Fibroblast of pulmonary artery (primary cell): Measurements from ENCODE around the gene PRRT1B.

ENCODE experiments used
- DNase-seq: peaks from one replicate; pipeline ENCODE4 v3.0.0-alpha.2; 2010; ENCODE audit warnings: low read depth
- H3K4me3 ChIP-seq: replicated peaks from 2 replicates; pipeline ENCODE4 v1.5.1; 2011; ENCODE audit warnings: low read depth, mild to moderate bottlenecking, control low read depth, low read length, moderate library complexity
- TF ChIP-seq, protein P1 (sequence below): IDR thresholded peaks from 2 replicates; pipeline ENCODE4 v1.5.1; 2011; ENCODE audit warnings: mild to moderate bottlenecking, control low read depth, low read length, inconsistent platforms; ENCODE audit errors: missing control alignments

Gene PRRT1B

DNA sequence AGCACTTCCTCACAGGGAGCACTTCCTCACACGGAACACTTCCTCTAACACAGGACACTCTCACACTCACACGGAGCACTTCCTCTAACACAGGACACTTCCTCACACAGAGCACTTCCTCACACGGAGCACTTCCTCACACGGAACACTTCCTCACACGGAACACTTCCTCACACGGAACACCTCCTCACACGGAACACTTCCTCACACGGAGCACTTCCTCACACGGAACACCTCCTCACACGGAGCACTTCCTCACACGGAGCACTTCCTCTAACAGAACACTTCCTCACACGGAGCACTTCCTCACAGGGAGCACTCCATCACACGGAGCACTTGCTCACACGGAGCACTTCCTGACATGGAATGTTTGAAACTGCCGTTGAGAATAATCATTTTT lies 29.2 kb upstream of the PRRT1B start:
- no peak overlapping the region for H3K4me3 ChIP-seq
- TF ChIP-seq, protein P1, sequence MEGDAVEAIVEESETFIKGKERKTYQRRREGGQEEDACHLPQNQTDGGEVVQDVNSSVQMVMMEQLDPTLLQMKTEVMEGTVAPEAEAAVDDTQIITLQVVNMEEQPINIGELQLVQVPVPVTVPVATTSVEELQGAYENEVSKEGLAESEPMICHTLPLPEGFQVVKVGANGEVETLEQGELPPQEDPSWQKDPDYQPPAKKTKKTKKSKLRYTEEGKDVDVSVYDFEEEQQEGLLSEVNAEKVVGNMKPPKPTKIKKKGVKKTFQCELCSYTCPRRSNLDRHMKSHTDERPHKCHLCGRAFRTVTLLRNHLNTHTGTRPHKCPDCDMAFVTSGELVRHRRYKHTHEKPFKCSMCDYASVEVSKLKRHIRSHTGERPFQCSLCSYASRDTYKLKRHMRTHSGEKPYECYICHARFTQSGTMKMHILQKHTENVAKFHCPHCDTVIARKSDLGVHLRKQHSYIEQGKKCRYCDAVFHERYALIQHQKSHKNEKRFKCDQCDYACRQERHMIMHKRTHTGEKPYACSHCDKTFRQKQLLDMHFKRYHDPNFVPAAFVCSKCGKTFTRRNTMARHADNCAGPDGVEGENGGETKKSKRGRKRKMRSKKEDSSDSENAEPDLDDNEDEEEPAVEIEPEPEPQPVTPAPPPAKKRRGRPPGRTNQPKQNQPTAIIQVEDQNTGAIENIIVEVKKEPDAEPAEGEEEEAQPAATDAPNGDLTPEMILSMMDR = no peak
- DNase-seq = no peak

DNA sequence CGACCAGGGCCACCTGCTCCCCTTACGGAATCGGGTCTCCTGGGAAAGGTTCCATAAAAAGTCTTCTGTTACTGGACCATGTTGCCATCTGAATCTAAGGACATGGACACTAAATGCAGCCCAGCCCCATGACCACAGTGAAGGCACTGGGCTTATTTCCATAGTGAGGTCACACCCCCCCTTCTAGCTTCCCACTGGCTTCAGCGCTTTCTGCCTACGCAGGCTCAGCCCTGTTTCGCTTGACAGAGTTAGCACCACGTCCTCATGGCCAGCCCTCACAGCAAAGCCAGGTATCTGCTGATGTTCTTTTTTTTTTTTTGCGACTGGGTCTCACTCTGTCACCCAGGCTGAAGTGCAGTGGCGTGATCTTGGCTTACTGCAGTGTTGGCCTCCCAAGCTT lies 28.4 kb upstream of the PRRT1B start:
- TF ChIP-seq, protein P1 = no peak
- no peak overlapping the region for H3K4me3 ChIP-seq
- no peak for DNase-seq

DNA sequence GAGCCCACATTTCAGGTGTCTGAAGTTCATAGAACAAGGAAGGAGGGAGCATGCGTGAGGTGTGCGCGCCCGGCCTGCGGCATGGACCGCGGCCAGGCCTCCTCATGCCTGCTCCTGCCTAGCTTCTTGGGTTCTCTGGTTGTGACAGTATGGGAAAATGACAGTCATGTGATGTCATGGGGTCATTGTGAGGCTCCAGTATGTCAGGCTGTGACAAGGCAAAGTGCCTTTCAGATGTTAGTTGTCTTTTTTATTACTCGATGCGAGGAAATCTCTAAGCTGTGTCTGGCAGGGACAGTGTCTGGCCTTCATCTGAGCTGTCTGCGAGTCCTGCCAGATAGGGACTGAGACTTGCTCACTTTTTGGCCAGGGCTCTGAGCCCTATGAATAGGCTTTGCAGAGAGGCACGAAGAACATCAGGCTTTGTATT lies 27.5 kb upstream of the PRRT1B start:
- no peak for DNase-seq
- H3K4me3 ChIP-seq = no peak overlapping the region
- TF ChIP-seq, protein P1 = no peak

DNA sequence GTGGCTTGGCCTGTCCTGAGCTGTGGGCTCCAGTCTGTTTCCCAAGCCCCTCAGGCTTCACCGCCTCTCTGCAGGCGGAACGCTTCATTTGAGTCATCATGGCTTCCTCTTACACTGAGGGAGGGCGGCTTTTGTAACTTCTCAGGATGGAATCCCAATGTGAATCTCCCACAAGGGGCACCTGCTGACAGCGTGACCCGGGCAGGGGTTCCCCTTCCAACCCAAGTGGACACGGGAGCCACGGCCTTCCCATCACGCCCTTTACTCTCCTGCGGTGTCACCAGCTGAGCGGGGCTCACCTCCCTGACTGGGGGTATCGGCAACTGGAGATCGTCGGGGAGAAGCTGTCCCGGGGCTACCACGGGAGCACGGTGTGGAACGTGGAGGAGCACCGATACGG lies 26.8 kb upstream of the PRRT1B start:
- no peak for DNase-seq
- no peak overlapping the region for H3K4me3 ChIP-seq
- TF ChIP-seq, protein P1 = no peak

DNA sequence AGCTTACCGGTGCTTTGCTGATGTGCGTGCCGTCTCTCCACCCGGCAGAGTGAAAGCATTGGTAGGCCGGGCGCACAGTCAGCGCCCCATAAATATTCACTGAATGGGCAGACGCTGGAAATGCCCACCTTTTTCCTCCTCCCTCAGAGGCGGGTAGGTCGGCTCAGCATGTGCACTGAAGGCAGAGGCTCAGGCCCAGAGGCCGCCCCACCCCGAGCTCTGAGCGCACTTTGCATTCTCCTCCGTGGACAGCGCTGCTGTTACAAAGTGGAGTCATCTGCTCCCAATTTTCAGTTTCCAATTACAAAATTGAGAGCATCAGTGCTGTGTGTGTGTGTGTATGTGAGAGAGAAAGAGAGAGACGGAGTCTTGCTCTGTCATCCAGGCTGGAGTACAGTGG lies 24.8 kb upstream of the PRRT1B start:
- TF ChIP-seq, protein P1 = no peak
- no peak for DNase-seq
- H3K4me3 ChIP-seq = no peak overlapping the region

DNA sequence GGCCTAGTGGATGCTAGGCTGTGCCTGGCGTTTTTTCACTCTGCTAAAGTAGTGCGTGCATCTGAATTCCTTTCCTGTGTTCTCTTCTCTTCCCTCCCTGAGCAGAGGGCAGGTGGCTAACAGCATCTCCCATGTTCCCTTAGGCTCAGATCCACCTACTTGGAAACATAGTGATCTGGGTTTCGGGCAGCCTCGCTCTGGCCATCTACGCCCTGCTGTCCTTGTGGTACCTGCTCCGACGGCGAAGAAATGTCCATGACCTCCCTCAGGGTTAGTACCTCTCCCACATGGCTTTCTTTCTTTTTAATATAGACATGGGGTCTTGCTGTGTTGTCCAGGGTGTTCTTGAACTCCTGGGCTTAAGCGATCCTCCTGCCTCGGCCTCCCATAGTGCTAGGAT lies 24.1 kb upstream of the PRRT1B start:
- DNase-seq = no peak
- H3K4me3 ChIP-seq = no peak overlapping the region
- TF ChIP-seq, protein P1 = no peak

DNA sequence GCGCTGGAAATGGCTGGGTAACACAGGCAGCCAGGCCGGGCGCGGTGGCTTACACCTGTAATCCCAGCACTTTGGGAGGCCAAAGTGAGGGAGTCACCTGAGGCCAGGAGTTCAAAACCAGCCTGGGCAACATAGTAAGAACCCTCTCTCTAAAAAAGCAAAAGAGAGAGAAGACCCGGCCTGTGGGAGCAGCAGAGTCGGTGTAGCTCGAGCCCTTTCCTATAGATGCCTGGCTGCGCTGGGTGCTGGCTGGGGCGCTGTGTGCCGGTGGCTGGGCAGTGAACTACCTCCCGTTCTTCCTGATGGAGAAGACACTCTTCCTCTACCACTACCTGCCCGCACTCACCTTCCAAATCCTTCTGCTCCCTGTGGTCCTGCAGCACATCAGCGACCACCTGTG lies 23.5 kb upstream of the PRRT1B start:
- TF ChIP-seq, protein P1 = no peak
- H3K4me3 ChIP-seq = no peak overlapping the region
- no peak for DNase-seq
